ENCODE data around the gene GABRA5. TPM values are rescaled to one million over a fixed set of nuclear protein-coding genes. Genes with fewer than 3 reads are reported as not detected.

GABRA5 gene
- total and polyA plus RNA-seq, 2 donors (not counting 1 experiment from before 2014, with no cell fraction given) = 0.23 TPM; not detected in 1

DNA sequence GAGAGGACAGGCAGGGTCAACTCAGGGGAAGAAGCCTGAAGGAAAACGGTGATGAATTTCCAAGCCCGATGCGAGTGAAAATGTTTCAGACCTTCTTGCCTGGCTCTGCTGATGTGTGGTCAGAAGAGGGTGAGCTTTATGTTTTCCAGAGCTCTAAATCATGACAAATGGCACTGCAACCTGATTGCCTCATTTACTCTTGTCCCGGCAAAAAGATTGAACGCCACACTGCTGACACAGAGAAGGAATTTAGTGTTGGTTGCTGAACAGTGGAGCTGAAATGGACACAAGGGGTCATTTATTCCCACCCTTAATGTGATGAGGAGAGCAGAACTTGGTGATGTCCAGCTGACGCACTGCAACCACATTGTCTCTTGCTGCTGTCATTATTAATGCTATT, 68.0 kb downstream of the GABRA5 start:
- no peak overlapping the region for H3K4me3 ChIP-seq (replicated peaks in 1 of 4; ENCODE audit: control extremely low read depth in 1 of 4, insufficient read depth in 1 of 4, low read depth in 3 of 4, low read length in 4 of 4)
- H3K27me3 ChIP-seq (ENCODE audit: control insufficient read depth, insufficient read depth, low read length) = no peaks in the 10 kb centered on the region
- H3K9me3 ChIP-seq (ENCODE audit: control insufficient read depth, insufficient read depth, low read depth, low read length) = no peaks in the 10 kb centered on the region
- H3K4me2 ChIP-seq (ENCODE audit: extremely low read depth, insufficient read depth, low read length) = no peak overlapping the region
- H3K27ac ChIP-seq (ENCODE audit: insufficient read depth, low read length) = no peak overlapping the region
- no peak for DNase-seq (ENCODE audit: low read depth in 2 of 2)
- H4K20me1 ChIP-seq (ENCODE audit: control insufficient read depth, extremely low read depth, insufficient read depth, low read length) = no peaks in the 10 kb centered on the region
- no peaks in the 10 kb centered on the region for H3K79me2 ChIP-seq (ENCODE audit: control insufficient read depth, insufficient read depth, low read length)
- H3K9ac ChIP-seq (ENCODE audit: insufficient read depth, low read length) = no peak overlapping the region
- TF ChIP-seq, protein P1, sequence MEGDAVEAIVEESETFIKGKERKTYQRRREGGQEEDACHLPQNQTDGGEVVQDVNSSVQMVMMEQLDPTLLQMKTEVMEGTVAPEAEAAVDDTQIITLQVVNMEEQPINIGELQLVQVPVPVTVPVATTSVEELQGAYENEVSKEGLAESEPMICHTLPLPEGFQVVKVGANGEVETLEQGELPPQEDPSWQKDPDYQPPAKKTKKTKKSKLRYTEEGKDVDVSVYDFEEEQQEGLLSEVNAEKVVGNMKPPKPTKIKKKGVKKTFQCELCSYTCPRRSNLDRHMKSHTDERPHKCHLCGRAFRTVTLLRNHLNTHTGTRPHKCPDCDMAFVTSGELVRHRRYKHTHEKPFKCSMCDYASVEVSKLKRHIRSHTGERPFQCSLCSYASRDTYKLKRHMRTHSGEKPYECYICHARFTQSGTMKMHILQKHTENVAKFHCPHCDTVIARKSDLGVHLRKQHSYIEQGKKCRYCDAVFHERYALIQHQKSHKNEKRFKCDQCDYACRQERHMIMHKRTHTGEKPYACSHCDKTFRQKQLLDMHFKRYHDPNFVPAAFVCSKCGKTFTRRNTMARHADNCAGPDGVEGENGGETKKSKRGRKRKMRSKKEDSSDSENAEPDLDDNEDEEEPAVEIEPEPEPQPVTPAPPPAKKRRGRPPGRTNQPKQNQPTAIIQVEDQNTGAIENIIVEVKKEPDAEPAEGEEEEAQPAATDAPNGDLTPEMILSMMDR (conservative IDR thresholded peaks at IDR 0.05 in 1 of 2, IDR thresholded peaks at IDR 0.05 in 1 of 2; ENCODE audit: low read depth in 1 of 2, low read length in 2 of 2) = no peak
- TF ChIP-seq EZH2 (IDR thresholded peaks at IDR 0.05; ENCODE audit: low read length, missing control alignments) = no peak
- no peaks in the 10 kb centered on the region for H3K4me1 ChIP-seq (ENCODE audit: control insufficient read depth, extremely low read depth, insufficient read depth, low read length)
- H3K36me3 ChIP-seq (ENCODE audit: control insufficient read depth, insufficient read depth, low read length) = no peaks in the 10 kb centered on the region
- H2AFZ ChIP-seq (ENCODE audit: low read length) = no peak overlapping the region

GRCh38 chr15:26935322-26935721, 68.5 kb downstream of the GABRA5 start:
- no peaks in the 10 kb centered on the region for H3K9me3 ChIP-seq (ENCODE audit: control insufficient read depth, insufficient read depth, low read depth, low read length)
- no peaks in the 10 kb centered on the region for H3K79me2 ChIP-seq (ENCODE audit: control insufficient read depth, insufficient read depth, low read length)
- no peak overlapping the region for H3K27ac ChIP-seq (ENCODE audit: insufficient read depth, low read length)
- H4K20me1 ChIP-seq (ENCODE audit: control insufficient read depth, extremely low read depth, insufficient read depth, low read length) = no peaks in the 10 kb centered on the region
- DNase-seq (ENCODE audit: low read depth in 2 of 2) = no peak
- H3K4me1 ChIP-seq (ENCODE audit: control insufficient read depth, extremely low read depth, insufficient read depth, low read length) = no peaks in the 10 kb centered on the region
- H2AFZ ChIP-seq (ENCODE audit: low read length) = no peak overlapping the region
- H3K36me3 ChIP-seq (ENCODE audit: control insufficient read depth, insufficient read depth, low read length) = no peaks in the 10 kb centered on the region
- H3K27me3 ChIP-seq (ENCODE audit: control insufficient read depth, insufficient read depth, low read length) = no peaks in the 10 kb centered on the region
- no peak overlapping the region for H3K9ac ChIP-seq (ENCODE audit: insufficient read depth, low read length)
- no peak overlapping the region for H3K4me2 ChIP-seq (ENCODE audit: extremely low read depth, insufficient read depth, low read length)
- no peak for TF ChIP-seq EZH2 (IDR thresholded peaks at IDR 0.05; ENCODE audit: low read length, missing control alignments)
- TF ChIP-seq, protein P1 (conservative IDR thresholded peaks at IDR 0.05 in 1 of 2, IDR thresholded peaks at IDR 0.05 in 1 of 2; ENCODE audit: low read depth in 1 of 2, low read length in 2 of 2) = no peak
- H3K4me3 ChIP-seq (replicated peaks in 1 of 4; ENCODE audit: control extremely low read depth in 1 of 4, insufficient read depth in 1 of 4, low read depth in 3 of 4, low read length in 4 of 4) = no peak overlapping the region

- H3K9me3 ChIP-seq (ENCODE audit: control insufficient read depth, insufficient read depth, low read depth, low read length) = no peaks in the 10 kb centered on the region
- H3K9ac ChIP-seq (ENCODE audit: insufficient read depth, low read length) = no peak overlapping the region
- H2AFZ ChIP-seq (ENCODE audit: low read length) = no peak overlapping the region
- no peaks in the 10 kb centered on the region for H3K4me1 ChIP-seq (ENCODE audit: control insufficient read depth, extremely low read depth, insufficient read depth, low read length)
- DNase-seq (ENCODE audit: low read depth in 2 of 2) = no peak
- no peaks in the 10 kb centered on the region for H3K36me3 ChIP-seq (ENCODE audit: control insufficient read depth, insufficient read depth, low read length)
- H3K4me2 ChIP-seq (ENCODE audit: extremely low read depth, insufficient read depth, low read length) = no peak overlapping the region
- H3K79me2 ChIP-seq (ENCODE audit: control insufficient read depth, insufficient read depth, low read length) = no peaks in the 10 kb centered on the region
- H4K20me1 ChIP-seq (ENCODE audit: control insufficient read depth, extremely low read depth, insufficient read depth, low read length) = no peaks in the 10 kb centered on the region
- H3K27me3 ChIP-seq (ENCODE audit: control insufficient read depth, insufficient read depth, low read length) = no peaks in the 10 kb centered on the region
- H3K27ac ChIP-seq (ENCODE audit: insufficient read depth, low read length) = no peak overlapping the region
- H3K4me3 ChIP-seq (replicated peaks in 1 of 4; ENCODE audit: control extremely low read depth in 1 of 4, insufficient read depth in 1 of 4, low read depth in 3 of 4, low read length in 4 of 4) = no peak overlapping the region
- TF ChIP-seq, protein P1 (conservative IDR thresholded peaks at IDR 0.05 in 1 of 2, IDR thresholded peaks at IDR 0.05 in 1 of 2; ENCODE audit: low read depth in 1 of 2, low read length in 2 of 2) = no peak
Measured at GRCh38 chr15:26936502-26936901, 69.6 kb downstream of the GABRA5 start.
